Skin epidermis (tissue), 12 donors: ENCODE results near the gene PDXP.

Experiments
- H3K27ac ChIP-seq, 21 experiments: fragments of 200-600 bp; sonication (generic) in 11 of 21; one replicate each; pipeline ENCODE4 v1.5.0; 2020; ENCODE audit warnings: mild to moderate bottlenecking in 3 of 21, inconsistent platforms in 2 of 21, moderate library complexity in 2 of 21
- H3K4me3 ChIP-seq, 7 experiments: fragments of 200-600 bp; sonication (generic) in 2 of 7; one replicate each; pipeline ENCODE4 v1.5.0; 2020; ENCODE audit warnings: inconsistent platforms in 2 of 7, mild to moderate bottlenecking in 2 of 7, moderate library complexity in 1 of 7

Gene PDXP

GRCh38 chr22:37713761-37714160 is 55.2 kb downstream of the PDXP start:
- Histone ChIP-seq H3K4me3 (no peak overlapping the region), H3K27ac (no peak overlapping the region)

- no peak overlapping the region for H3K27ac ChIP-seq
- no peak overlapping the region for H3K4me3 ChIP-seq
Measured at GRCh38 chr22:37714634-37715033, 56.1 kb downstream of the PDXP start.

- no peak overlapping the region for H3K27ac ChIP-seq
Measured at GRCh38 chr22:37715760-37716159, 57.2 kb downstream of the PDXP start.

More at GRCh38 chr22:37715760-37716159, 57.2 kb downstream of the PDXP start:
- no peak overlapping the region for H3K4me3 ChIP-seq
